Mesothelial cell of epicardium (in vitro differentiated cells): ENCODE results near the gene TMEM220. TPM values are rescaled to one million over a fixed set of nuclear protein-coding genes. Genes with fewer than 3 reads are reported as not detected.

ENCODE experiments used
- DNase-seq, 2 experiments: peaks; one replicate each; pipeline ENCODE4 v3.0.0; 2021; ENCODE audit warnings: low spot score in 2 of 2; ENCODE audit not compliant: unreplicated experiment in 2 of 2
- H3K27ac Mint-ChIP-seq: 2 replicates; pipeline ENCODE4 v1.8.0; 2021; ENCODE audit warnings: mixed read lengths
- H3K27me3 Mint-ChIP-seq: 2 replicates; pipeline ENCODE4 v1.8.0; 2021; ENCODE audit warnings: low read depth, mixed read lengths
- H3K36me3 Mint-ChIP-seq: 2 replicates; pipeline ENCODE4 v1.8.0; 2021; ENCODE audit warnings: mixed read lengths
- H3K4me1 Mint-ChIP-seq: 2 replicates; pipeline ENCODE4 v1.8.0; 2021; ENCODE audit warnings: mixed read lengths
- H3K4me3 Mint-ChIP-seq: 2 replicates; pipeline ENCODE4 v1.8.0; 2021; ENCODE audit warnings: mild to moderate bottlenecking, moderate library complexity, mixed read lengths
- H3K9me3 Mint-ChIP-seq: 2 replicates; pipeline ENCODE4 v1.8.0; 2021; ENCODE audit warnings: mixed read lengths
- CTCF ChIP-seq: fragments of 200-600 bp; sonication (generic); IDR thresholded peaks from one replicate; pipeline ENCODE4 v1.5.0; 2021; ENCODE audit warnings: antibody characterized with exemption; ENCODE audit not compliant: unreplicated experiment
- total RNA-seq: library from RNA; stranded (reverse); gene quantifications from 3 replicates; pipeline ENCODE4 v1.2.1, GENCODE V29; 2021

Gene TMEM220
- total RNA-seq, 1 donor from 2014 or later: 5.7 TPM

GRCh38 chr17:10727192-10727591 is 2.6 kb downstream of the TMEM220 start:
- Mint-ChIP-seq H3K4me1 (peaks cover 10% of the 10 kb centered on the region), H3K9me3 (no peaks in the 10 kb centered on the region), H3K4me3 (no peak overlapping the region), H3K27ac (no peak overlapping the region), H3K36me3 (peaks cover 17% of the 10 kb centered on the region), H3K27me3 (peaks cover 2% of the 10 kb centered on the region)
- no peak for TF ChIP-seq CTCF
- no peak for DNase-seq

GRCh38 chr17:10726196-10726595 is 3.6 kb downstream of the TMEM220 start:
- peaks cover 17% of the 10 kb centered on the region for H3K36me3 Mint-ChIP-seq
- TF ChIP-seq CTCF: no peak
- H3K9me3 Mint-ChIP-seq: no peaks in the 10 kb centered on the region

GRCh38 chr17:10725262-10725661 is 4.6 kb downstream of the TMEM220 start:
- Mint-ChIP-seq H3K9me3 (no peaks in the 10 kb centered on the region), H3K4me1 (peaks cover 4% of the 10 kb centered on the region), H3K4me3 (no peak overlapping the region), H3K27ac (no peak overlapping the region), H3K27me3 (no peaks in the 10 kb centered on the region), H3K36me3 (peaks cover 17% of the 10 kb centered on the region)
- no peak for DNase-seq
- TF ChIP-seq CTCF: no peak

More at GRCh38 chr17:10726196-10726595, 3.6 kb downstream of the TMEM220 start:
- Mint-ChIP-seq H3K4me1 (peaks cover 9% of the 10 kb centered on the region), H3K27ac (no peak overlapping the region), H3K4me3 (no peak overlapping the region), H3K27me3 (no peaks in the 10 kb centered on the region)
- no peak for DNase-seq

- no peak for TF ChIP-seq CTCF
- Mint-ChIP-seq H3K4me1 (no peaks in the 10 kb centered on the region), H3K27me3 (no peaks in the 10 kb centered on the region), H3K36me3 (peaks cover 17% of the 10 kb centered on the region), H3K4me3 (no peak overlapping the region), H3K27ac (no peak overlapping the region), H3K9me3 (no peaks in the 10 kb centered on the region)
- DNase-seq: no peak
Measured at GRCh38 chr17:10724546-10725195, 5.2 kb downstream of the TMEM220 start.

- DNase-seq: no peak
- H3K27me3 Mint-ChIP-seq: no peaks in the 10 kb centered on the region
- H3K4me1 Mint-ChIP-seq: no peaks in the 10 kb centered on the region
- no peaks in the 10 kb centered on the region for H3K9me3 Mint-ChIP-seq
- no peak overlapping the region for H3K4me3 Mint-ChIP-seq
- no peak for TF ChIP-seq CTCF
- H3K27ac Mint-ChIP-seq: no peak overlapping the region
- H3K36me3 Mint-ChIP-seq: peaks cover 11% of the 10 kb centered on the region
Measured at GRCh38 chr17:10718547-10718946, 11.3 kb downstream of the TMEM220 start.

- no peak for DNase-seq
- H3K36me3 Mint-ChIP-seq: peaks cover 13% of the 10 kb centered on the region
- no peak overlapping the region for H3K27ac Mint-ChIP-seq
- TF ChIP-seq CTCF: no peak
- H3K27me3 Mint-ChIP-seq: no peaks in the 10 kb centered on the region
- H3K4me1 Mint-ChIP-seq: no peaks in the 10 kb centered on the region
- H3K4me3 Mint-ChIP-seq: no peak overlapping the region
- H3K9me3 Mint-ChIP-seq: no peaks in the 10 kb centered on the region
Measured at GRCh38 chr17:10716218-10716617, 13.6 kb downstream of the TMEM220 start.
